Measurements from ENCODE around the gene CYP27B1. TPM values are rescaled to one million over a fixed set of nuclear protein-coding genes. Genes with fewer than 3 reads are reported as not detected.

CYP27B1 gene
- total and polyA plus RNA-seq, 9 of the 15 experiments (the other 6 are each of a cell fraction or from before 2014, with no cell fraction given) = 0.18 to 4.2 (median 1.8) TPM

DNA sequence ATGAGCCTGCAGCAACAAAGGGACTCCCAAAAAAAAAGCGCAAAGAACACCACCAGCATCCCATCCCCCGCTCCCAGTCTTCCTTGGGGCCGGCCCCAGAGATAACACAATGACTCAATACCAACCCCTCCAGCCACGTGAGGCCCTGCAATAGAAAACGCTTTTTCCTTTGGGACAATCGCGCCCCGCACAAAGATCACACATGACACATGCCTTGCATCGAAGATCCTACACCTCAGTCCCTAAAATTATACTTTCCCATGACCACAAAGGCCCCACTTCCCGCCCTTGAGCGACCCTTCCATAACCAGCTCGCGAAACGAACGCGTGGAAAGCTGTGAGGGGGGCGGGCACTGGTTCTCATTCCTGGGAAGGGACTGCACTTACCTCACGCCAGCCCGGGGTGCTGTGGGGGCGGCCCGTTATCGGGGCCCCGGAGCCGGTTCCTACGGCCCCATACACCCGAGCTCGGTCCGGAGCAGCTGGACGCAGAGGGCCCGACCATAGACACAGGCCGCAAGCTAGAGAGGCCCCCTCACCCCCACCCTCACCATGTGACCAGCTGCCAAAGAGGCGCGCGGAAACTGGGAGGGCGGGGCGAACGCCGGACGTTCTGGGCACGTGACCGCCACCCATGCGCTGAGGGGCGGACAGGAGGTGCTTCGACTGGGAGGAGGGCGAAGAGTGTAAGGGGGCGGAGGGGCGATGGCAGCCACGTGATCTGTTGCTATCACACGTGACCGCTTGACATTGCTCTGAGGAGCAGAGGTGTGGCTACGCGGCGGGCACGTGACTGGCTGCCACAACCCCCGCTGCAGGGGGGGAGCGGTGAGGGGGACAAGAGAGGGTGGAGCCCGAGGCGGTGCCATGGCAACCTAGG is 14.8 kb downstream of the CYP27B1 start, which contains the start of gene CDK4 (continued):
- TF ChIP-seq, protein P1, sequence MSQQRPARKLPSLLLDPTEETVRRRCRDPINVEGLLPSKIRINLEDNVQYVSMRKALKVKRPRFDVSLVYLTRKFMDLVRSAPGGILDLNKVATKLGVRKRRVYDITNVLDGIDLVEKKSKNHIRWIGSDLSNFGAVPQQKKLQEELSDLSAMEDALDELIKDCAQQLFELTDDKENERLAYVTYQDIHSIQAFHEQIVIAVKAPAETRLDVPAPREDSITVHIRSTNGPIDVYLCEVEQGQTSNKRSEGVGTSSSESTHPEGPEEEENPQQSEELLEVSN (IDR thresholded peaks at IDR 0.05; ENCODE audit: borderline replicate concordance in 1 of 2, extremely low read depth in 1 of 2, insufficient read depth in 1 of 2, insufficient read length in 1 of 2, low read depth in 1 of 2, low read length in 1 of 2, poor library complexity in 1 of 2, severe bottlenecking in 1 of 2) = peak; percentile 93 to 95
- TF ChIP-seq POLR2G (IDR thresholded peaks at IDR 0.05; ENCODE audit: low read depth, low read length) = peak; percentile 99
- no peak for TF ChIP-seq ZNF217 (CRISPR knock-in tag; IDR thresholded peaks at IDR 0.05)
- no peak for TF ChIP-seq FUS (optimal IDR thresholded peaks at IDR 0.05; ENCODE audit: low read depth, low read length)
- TF ChIP-seq, protein P2, sequence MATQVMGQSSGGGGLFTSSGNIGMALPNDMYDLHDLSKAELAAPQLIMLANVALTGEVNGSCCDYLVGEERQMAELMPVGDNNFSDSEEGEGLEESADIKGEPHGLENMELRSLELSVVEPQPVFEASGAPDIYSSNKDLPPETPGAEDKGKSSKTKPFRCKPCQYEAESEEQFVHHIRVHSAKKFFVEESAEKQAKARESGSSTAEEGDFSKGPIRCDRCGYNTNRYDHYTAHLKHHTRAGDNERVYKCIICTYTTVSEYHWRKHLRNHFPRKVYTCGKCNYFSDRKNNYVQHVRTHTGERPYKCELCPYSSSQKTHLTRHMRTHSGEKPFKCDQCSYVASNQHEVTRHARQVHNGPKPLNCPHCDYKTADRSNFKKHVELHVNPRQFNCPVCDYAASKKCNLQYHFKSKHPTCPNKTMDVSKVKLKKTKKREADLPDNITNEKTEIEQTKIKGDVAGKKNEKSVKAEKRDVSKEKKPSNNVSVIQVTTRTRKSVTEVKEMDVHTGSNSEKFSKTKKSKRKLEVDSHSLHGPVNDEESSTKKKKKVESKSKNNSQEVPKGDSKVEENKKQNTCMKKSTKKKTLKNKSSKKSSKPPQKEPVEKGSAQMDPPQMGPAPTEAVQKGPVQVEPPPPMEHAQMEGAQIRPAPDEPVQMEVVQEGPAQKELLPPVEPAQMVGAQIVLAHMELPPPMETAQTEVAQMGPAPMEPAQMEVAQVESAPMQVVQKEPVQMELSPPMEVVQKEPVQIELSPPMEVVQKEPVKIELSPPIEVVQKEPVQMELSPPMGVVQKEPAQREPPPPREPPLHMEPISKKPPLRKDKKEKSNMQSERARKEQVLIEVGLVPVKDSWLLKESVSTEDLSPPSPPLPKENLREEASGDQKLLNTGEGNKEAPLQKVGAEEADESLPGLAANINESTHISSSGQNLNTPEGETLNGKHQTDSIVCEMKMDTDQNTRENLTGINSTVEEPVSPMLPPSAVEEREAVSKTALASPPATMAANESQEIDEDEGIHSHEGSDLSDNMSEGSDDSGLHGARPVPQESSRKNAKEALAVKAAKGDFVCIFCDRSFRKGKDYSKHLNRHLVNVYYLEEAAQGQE (IDR thresholded peaks at IDR 0.05; ENCODE audit: borderline replicate concordance) = peak; percentile 99
- TF ChIP-seq, protein P2 (CRISPR knock-in tag; IDR thresholded peaks at IDR 0.05; ENCODE audit: low read depth) = peak; percentile 78
- TF ChIP-seq FOXP1 (CRISPR knock-in tag; IDR thresholded peaks at IDR 0.05) = 0 out of 2 replicates have a peak, but pooled peaks have one; percentile 82
- no peak for TF ChIP-seq DLX4 (CRISPR knock-in tag; IDR thresholded peaks at IDR 0.05)
- peak; percentile 68; the same call in 1 of the 2 replicates for TF ChIP-seq SMAD4 (CRISPR knock-in tag; conservative IDR thresholded peaks at IDR 0.05)
- peak; percentile 88 for TF ChIP-seq JUN (IDR thresholded peaks at IDR 0.05; ENCODE audit: borderline replicate concordance, low read depth, low read length)
- peak; percentile 82; the same call in 1 of the 2 replicates for TF ChIP-seq JUN (CRISPR knock-in tag; IDR thresholded peaks at IDR 0.05; ENCODE audit: borderline replicate concordance)
- TF ChIP-seq, protein P3, sequence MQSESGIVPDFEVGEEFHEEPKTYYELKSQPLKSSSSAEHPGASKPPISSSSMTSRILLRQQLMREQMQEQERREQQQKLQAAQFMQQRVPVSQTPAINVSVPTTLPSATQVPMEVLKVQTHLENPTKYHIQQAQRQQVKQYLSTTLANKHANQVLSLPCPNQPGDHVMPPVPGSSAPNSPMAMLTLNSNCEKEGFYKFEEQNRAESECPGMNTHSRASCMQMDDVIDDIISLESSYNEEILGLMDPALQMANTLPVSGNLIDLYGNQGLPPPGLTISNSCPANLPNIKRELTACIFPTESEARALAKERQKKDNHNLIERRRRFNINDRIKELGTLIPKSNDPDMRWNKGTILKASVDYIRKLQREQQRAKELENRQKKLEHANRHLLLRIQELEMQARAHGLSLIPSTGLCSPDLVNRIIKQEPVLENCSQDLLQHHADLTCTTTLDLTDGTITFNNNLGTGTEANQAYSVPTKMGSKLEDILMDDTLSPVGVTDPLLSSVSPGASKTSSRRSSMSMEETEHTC (IDR thresholded peaks at IDR 0.05) = peak; percentile 97
- TF ChIP-seq MEF2A (IDR thresholded peaks at IDR 0.05; ENCODE audit: control insufficient read depth, low read depth, low read length) = no peak
- no peak for TF ChIP-seq NELFE (IDR thresholded peaks at IDR 0.05; ENCODE audit: insufficient read depth, insufficient read length)
- no peak for TF ChIP-seq ZNF124 (CRISPR knock-in tag; IDR thresholded peaks at IDR 0.05)
- TF ChIP-seq ZNF212 (CRISPR knock-in tag; IDR thresholded peaks at IDR 0.05) = no peak
